Measurements from ENCODE around the gene FKBP14. TPM values are rescaled to one million over a fixed set of nuclear protein-coding genes. Genes with fewer than 3 reads are reported as not detected.
A peak's percentile ranks its signal among the peaks of the same experiment; 100 is the strongest.

FKBP14 gene
- total and polyA plus RNA-seq, 8 donors = 3.3 to 12.7 (median 6.0) TPM

DNA sequence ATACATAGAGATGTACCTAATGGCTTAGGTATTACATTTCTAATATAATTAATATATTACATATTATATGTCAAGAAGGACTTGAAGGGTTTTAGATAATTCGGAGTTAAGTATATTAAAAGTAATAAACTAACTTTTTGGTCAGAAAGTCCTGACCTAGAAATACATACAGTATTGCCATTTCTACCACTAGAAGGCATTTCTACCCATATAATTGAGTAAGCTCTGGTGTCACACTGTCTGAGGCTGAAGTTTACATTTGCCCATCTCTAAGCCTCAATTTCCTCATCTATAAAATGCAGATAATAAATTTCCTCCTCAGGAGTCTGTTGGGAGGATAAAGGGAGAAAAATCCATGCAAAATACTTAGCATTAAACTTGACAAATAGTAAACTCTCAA, 7.1 kb downstream of the FKBP14 start:
- H3K36me3 ChIP-seq = peaks cover 0 to 3% (median 0%) of the 10 kb centered on the region in 3 donors
- H3K27ac ChIP-seq = no peak overlapping the region
- no peaks in the 10 kb centered on the region for H3K9me3 ChIP-seq
- intact Hi-C loops (cut with DNase I) = no loop called here
- H3K27me3 ChIP-seq = no peaks in the 10 kb centered on the region
- no peak for FAIRE-seq
- H3K4me3 ChIP-seq = no peak overlapping the region
- no peak for DNase-seq
- peaks cover 0 to 4% (median 3%) of the 10 kb centered on the region in 3 donors for H3K4me1 ChIP-seq
- TF ChIP-seq, protein P1, sequence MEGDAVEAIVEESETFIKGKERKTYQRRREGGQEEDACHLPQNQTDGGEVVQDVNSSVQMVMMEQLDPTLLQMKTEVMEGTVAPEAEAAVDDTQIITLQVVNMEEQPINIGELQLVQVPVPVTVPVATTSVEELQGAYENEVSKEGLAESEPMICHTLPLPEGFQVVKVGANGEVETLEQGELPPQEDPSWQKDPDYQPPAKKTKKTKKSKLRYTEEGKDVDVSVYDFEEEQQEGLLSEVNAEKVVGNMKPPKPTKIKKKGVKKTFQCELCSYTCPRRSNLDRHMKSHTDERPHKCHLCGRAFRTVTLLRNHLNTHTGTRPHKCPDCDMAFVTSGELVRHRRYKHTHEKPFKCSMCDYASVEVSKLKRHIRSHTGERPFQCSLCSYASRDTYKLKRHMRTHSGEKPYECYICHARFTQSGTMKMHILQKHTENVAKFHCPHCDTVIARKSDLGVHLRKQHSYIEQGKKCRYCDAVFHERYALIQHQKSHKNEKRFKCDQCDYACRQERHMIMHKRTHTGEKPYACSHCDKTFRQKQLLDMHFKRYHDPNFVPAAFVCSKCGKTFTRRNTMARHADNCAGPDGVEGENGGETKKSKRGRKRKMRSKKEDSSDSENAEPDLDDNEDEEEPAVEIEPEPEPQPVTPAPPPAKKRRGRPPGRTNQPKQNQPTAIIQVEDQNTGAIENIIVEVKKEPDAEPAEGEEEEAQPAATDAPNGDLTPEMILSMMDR (IDR thresholded peaks at IDR 0.05) = no peak
- no peak for ATAC-seq
- WGBS, 2 donors = 43 to 45% methylated on average over 1 of the region's 1 CpG

DNA sequence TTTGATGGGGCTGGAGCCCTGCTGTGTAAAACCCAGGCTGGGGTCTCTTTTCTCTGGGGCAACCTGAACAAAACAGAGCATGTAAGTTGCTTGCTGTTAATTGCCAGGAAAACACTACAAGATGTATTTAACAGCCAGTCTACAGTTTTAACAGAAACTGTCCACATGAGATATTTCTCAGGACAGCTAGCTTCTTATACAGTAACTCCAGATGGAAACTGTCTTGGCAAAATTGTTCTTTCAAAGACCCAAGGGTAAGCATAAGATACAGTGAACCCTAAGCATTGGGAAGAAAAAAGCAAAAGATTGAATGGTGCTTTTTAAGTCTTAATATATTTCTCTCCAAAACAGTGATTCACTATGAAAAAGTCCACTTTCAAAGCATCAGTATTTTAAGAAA, 8.1 kb downstream of the FKBP14 start:
- TF ChIP-seq, protein P1 (IDR thresholded peaks at IDR 0.05) = no peak
- H3K27ac ChIP-seq = no peak overlapping the region
- H3K4me1 ChIP-seq = peaks cover 0 to 4% (median 0%) of the 10 kb centered on the region in 3 donors
- no peak for ATAC-seq
- DNase-seq = no peak
- H3K4me3 ChIP-seq = no peak overlapping the region
- no peaks in the 10 kb centered on the region for H3K9me3 ChIP-seq
- H3K36me3 ChIP-seq = peaks cover 0 to 3% (median 0%) of the 10 kb centered on the region in 3 donors
- no peaks in the 10 kb centered on the region for H3K27me3 ChIP-seq
- FAIRE-seq = no peak
- intact Hi-C loops (cut with DNase I) = no loop called here

DNA sequence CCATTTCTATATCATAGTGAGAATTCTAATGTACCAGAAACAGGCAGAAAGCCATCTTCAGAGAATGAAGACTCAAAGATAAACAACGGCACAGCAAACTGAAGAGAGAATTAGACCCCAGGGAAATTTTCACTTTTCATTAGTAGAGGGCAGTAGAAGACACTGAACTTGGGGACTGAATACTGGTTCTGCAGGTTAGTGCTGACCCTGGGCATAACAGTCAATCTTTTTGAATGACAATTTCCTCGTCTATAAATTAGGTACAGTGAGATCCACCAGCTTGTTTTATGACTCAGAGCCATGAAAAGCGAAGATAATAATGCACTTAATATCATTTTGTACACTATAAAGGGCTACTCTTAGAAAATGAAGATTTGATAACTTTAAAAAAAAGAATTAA, 13.7 kb downstream of the FKBP14 start:
- DNase-seq (no peak), FAIRE-seq (no peak), ATAC-seq (peak in 2 of 4 donors; percentile 32 to 54)
- Histone ChIP-seq H3K36me3 (no peaks in the 10 kb centered on the region), H3K4me3 (no peak overlapping the region), H3K27me3 (no peaks in the 10 kb centered on the region), H3K27ac (no peak overlapping the region), H3K4me1 (no peaks in the 10 kb centered on the region), H3K9me3 (no peaks in the 10 kb centered on the region)
- TF ChIP-seq, protein P1 (IDR thresholded peaks at IDR 0.05) = no peak
- 44 to 54% methylated on average over 3 of the region's 3 CpGs for WGBS, 2 donors
- intact Hi-C loops (cut with DNase I) = no loop called here

DNA sequence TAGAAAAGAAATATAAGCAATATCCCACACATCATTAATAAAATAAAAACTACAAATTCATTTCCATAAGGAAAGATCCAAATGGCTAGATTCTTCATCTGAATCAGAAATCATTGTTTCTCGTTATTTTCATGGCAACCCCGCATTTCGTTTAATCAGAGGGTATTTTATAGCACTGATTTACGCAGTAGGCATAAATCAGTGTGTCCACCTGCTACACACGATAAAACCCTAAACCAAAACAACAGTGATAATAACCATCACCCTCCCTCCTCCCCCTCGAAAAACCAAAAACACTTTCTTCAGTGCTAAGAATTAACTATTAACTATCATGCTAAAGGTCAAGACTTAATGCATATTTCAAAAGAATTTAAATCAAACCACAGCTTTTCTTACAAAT, 16.5 kb downstream of the FKBP14 start:
- Histone ChIP-seq H3K9me3 (no peaks in the 10 kb centered on the region), H3K4me1 (no peaks in the 10 kb centered on the region), H3K27me3 (no peaks in the 10 kb centered on the region), H3K27ac (no peak overlapping the region), H3K36me3 (no peaks in the 10 kb centered on the region), H3K4me3 (no peak overlapping the region)
- FAIRE-seq (no peak), ATAC-seq (no peak), DNase-seq (no peak)
- TF ChIP-seq, protein P1 (IDR thresholded peaks at IDR 0.05) = no peak
- WGBS, 2 donors = 85 to 87% methylated on average over 6 of the region's 6 CpGs
- intact Hi-C loops (cut with DNase I) = no loop called here

DNA sequence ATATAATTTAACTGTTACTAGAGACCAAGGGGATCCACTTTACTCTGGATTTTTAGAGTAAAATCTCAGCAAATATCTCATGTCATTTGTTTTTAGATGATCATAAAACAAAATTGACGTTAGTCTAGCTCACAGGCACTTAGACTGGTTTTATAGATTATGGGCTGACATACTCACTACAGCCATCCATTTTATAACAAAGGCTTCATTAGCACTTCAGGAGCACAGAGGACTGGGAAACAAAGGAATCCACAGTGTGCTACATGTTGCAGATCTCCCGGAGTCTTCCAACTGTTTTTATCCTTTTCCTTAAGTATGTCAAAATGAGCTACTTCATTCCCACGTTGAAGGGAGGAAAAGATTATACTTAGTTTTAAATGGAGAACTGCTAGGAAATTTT, 21.0 kb downstream of the FKBP14 start:
- whole genome bisulfite sequencing, 2 donors = 51 to 54% methylated on average over 3 of the region's 3 CpGs
- intact Hi-C loops (cut with DNase I) = no loop called here
- no peak overlapping the region for H3K27ac ChIP-seq
- DNase-seq (no peak), ATAC-seq (no peak), FAIRE-seq (no peak)
- H3K4me3 ChIP-seq = no peak overlapping the region
- no peaks in the 10 kb centered on the region for H3K36me3 ChIP-seq
- H3K27me3 ChIP-seq = no peaks in the 10 kb centered on the region
- H3K4me1 ChIP-seq = no peaks in the 10 kb centered on the region
- H3K9me3 ChIP-seq = no peaks in the 10 kb centered on the region
- TF ChIP-seq, protein P1 (IDR thresholded peaks at IDR 0.05) = no peak

Data from pancreas (tissue), 10 donors.